Heart right ventricle (tissue), 16 donors: Measurements from ENCODE around the gene BNC2. TPM values are rescaled to one million over a fixed set of nuclear protein-coding genes. Genes with fewer than 3 reads are reported as not detected.

Experiments used
- ATAC-seq, 8 donors: fragments of 200-7000 bp; cut with Tn5 transposase; one replicate each; pipeline ENCODE4 v1.9.1; 2020; ENCODE audit warnings: mild to moderate bottlenecking in 8 of 8, moderate library complexity in 8 of 8, moderate number of reproducible peaks in 1 of 8
- DNase-seq, 2 donors: peaks; one replicate each; pipeline ENCODE4 v3.0.0-alpha.2; 2020
- H3K27ac ChIP-seq, 10 donors: fragments of 200-600 bp; sonication (generic) in 2 of 10; one replicate each; pipeline versions ENCODE4 v1.5.0 to v1.8.0; 2020 to 2022; ENCODE audit warnings: mild to moderate bottlenecking in 3 of 10
- H3K27me3 ChIP-seq, 7 donors: fragments of 200-600 bp; one replicate each; pipeline ENCODE4 v1.8.0; 2021 to 2022; ENCODE audit warnings: mild to moderate bottlenecking in 2 of 7
- H3K36me3 ChIP-seq, 9 donors: fragments of 200-600 bp; sonication (generic) in 1 of 9; one replicate each; pipeline versions ENCODE4 v1.5.0 to v1.8.0; 2020 to 2022; ENCODE audit warnings: mild to moderate bottlenecking in 2 of 9
- H3K4me1 ChIP-seq, 9 donors: fragments of 200-600 bp; sonication (generic) in 1 of 9; one replicate each; pipeline versions ENCODE4 v1.5.0 to v1.8.0; 2020 to 2022; ENCODE audit warnings: mild to moderate bottlenecking in 4 of 9
- H3K4me3 ChIP-seq, 10 donors: fragments of 200-600 bp; sonication (generic) in 2 of 10; one replicate each; pipeline versions ENCODE4 v1.5.0 to v1.8.0; 2020 to 2022; ENCODE audit warnings: mild to moderate bottlenecking in 7 of 10, moderate library complexity in 2 of 10
- H3K9me3 ChIP-seq, 11 donors: fragments of 200-600 bp in 10 of 11; sonication (generic) in 2 of 11; one replicate each; pipeline versions ENCODE4 v1.5.0 to v1.8.0; 2013 to 2022; ENCODE audit warnings: mild to moderate bottlenecking in 2 of 11, control low read depth in 1 of 11, moderate library complexity in 1 of 11
- CTCF ChIP-seq, 9 donors: fragments of 200-600 bp; sonication (generic) in 2 of 9; IDR thresholded peaks; one replicate each; pipeline versions ENCODE4 v1.5.0 to v1.8.0; 2021 to 2022; ENCODE audit warnings: antibody characterized with exemption in 9 of 9, mild to moderate bottlenecking in 5 of 9, moderate library complexity in 1 of 9
- WGBS, 2 donors: extraction: QIAGEN DNeasy Blood & Tissue Kit; methylation state at CpG; one replicate each; pipeline ENCODE4 v1.1.7; 2013; ENCODE audit warnings: inconsistent platforms in 1 of 2; 5-methylcytosine and 5-hydroxymethylcytosine counted together
- intact Hi-C, 10 donors: fragments of 100-400 bp; cut with DNase I; formaldehyde crosslinking; loops; one replicate each; pipeline versions ENCODE4 v1.11.1 to v1.14.2; 2022
- polyA plus RNA-seq, 2 donors: library from polyadenylated mRNA; stranded (reverse); fragments of 200-250 nt; gene quantifications; one replicate each; pipeline ENCODE4 v1.2.3, GENCODE V29; 2013
- total RNA-seq, 10 donors: library from RNA; stranded (reverse); fragmentation: NEBNext Ultra II Directional in 3 of 10; extraction: Animal tissue kit (Norgen Biotek cat#: 25700) in 3 of 10; gene quantifications; one replicate each; pipeline versions ENCODE4 v1.2.1 to v1.2.4, GENCODE V29; 2021 to 2023
- donor health status: Arrhythmogenic right ventricular cardiomyopathy.
- donor health status: ischemic (EF 13 %, LVEDD 7.1; RV severe dilation, severe dysfunction).
- donor health status: healthy with polysubstance abuse.
- donor health status: DM: no; HTN: yes; CAD: no.
- donor health status: DM: no; HTN: no; CAD: no.
- donor health status: ischemic (EF 25% LVEDD 6.9; RV normal size, moderate dysfunction).
- donor health status: ischemic (EF 25% LVEDD 5.7; RV mildly dilated, moderate dysfunction).
- donor health status: healthy.
- donor health status: DM: yes; HTN: yes; CAD: no.
- donor health status: Ischemic cardiomyopathy.
- donor health status: ischemic (EF 35%, LVEDD 5.7; RV mildly dilated, moderate dysfunction).
- donor health status: nonischemic (EF 11% LVEDD 7.7; RV severe dilation, severe dysfunction).
- donor health status: DM: yes; HTN: yes; CAD: no.
- donor health status: PGD.
- donor health status: ischemic (EF 29% LVEDD 5.4; RV normal size, mild dysfunction).
- donor health status: nonischemic (EF 23%, LVEDD 6.1; RV moderate dilation, normal function).

Gene BNC2
- total and polyA plus RNA-seq, 12 donors = 0.49 to 7.3 (median 3.2) TPM

- Histone ChIP-seq H3K4me1 (peaks cover 0 to 10% (median 0%) of the 10 kb centered on the region in 9 donors), H3K27ac (no peak overlapping the region), H3K36me3 (no peaks in the 10 kb centered on the region), H3K9me3 (no peaks in the 10 kb centered on the region), H3K27me3 (no peaks in the 10 kb centered on the region), H3K4me3 (no peak overlapping the region)
- intact Hi-C loops = no loop called here
- 40 to 61% methylated on average over 2 of the region's 2 CpGs for WGBS, 2 donors
- TF ChIP-seq CTCF (IDR thresholded peaks at IDR 0.05) = no peak
- DNase-seq = no peak
- ATAC-seq = peak in 1 of 8 donors; percentile 55
These were observed 155.1 kb downstream of the BNC2 start for GRCh38 chr9:16715404-16715803.

GRCh38 chr9:16712787-16713186 lies 157.7 kb downstream of the BNC2 start:
- peaks cover 0 to 12% (median 0%) of the 10 kb centered on the region in 9 donors for H3K4me1 ChIP-seq
- intact Hi-C loops = no loop called here
- H3K36me3 ChIP-seq = no peaks in the 10 kb centered on the region
- no peaks in the 10 kb centered on the region for H3K9me3 ChIP-seq
- H3K27me3 ChIP-seq = peaks cover 0 to 4% (median 0%) of the 10 kb centered on the region in 7 donors
- ATAC-seq (no peak), DNase-seq (no peak)
- H3K4me3 ChIP-seq = no peak overlapping the region
- H3K27ac ChIP-seq = no peak overlapping the region
- no peak for TF ChIP-seq CTCF (IDR thresholded peaks at IDR 0.05)
- WGBS, 2 donors = 78 to 84% methylated on average over 4 of the region's 4 CpGs

- DNase-seq = no peak
- no peaks in the 10 kb centered on the region for H3K9me3 ChIP-seq
- no peaks in the 10 kb centered on the region for H3K36me3 ChIP-seq
- WGBS, 2 donors = 35 to 51% methylated on average over 8 of the region's 8 CpGs
- H3K27me3 ChIP-seq = peaks cover 0 to 4% (median 0%) of the 10 kb centered on the region in 7 donors
- peaks cover 0 to 18% (median 3%) of the 10 kb centered on the region in 9 donors for H3K4me1 ChIP-seq
- H3K27ac ChIP-seq = no peak overlapping the region
- ATAC-seq = no peak
- no peak for TF ChIP-seq CTCF (IDR thresholded peaks at IDR 0.05)
- no peak overlapping the region for H3K4me3 ChIP-seq
- intact Hi-C loops = no loop called here
These were observed 159.6 kb downstream of the BNC2 start for GRCh38 chr9:16710888-16711287.

- TF ChIP-seq CTCF (IDR thresholded peaks at IDR 0.05) = no peak
- H3K27me3 ChIP-seq = peaks cover 0 to 4% (median 0%) of the 10 kb centered on the region in 7 donors
- no peaks in the 10 kb centered on the region for H3K9me3 ChIP-seq
- no peak overlapping the region for H3K27ac ChIP-seq
- intact Hi-C loops = loop anchor here in 1 of 10 donors (10.0 kb wide), 1 partner anchor 505 kb away; no protein-coding TSS in a partner anchor
- DNase-seq (no peak), ATAC-seq (no peak)
- H3K36me3 ChIP-seq = no peaks in the 10 kb centered on the region
- H3K4me1 ChIP-seq = peaks cover 0 to 26% (median 8%) of the 10 kb centered on the region in 9 donors
- 73 to 82% methylated on average over 2 of the region's 2 CpGs for WGBS, 2 donors
- H3K4me3 ChIP-seq = no peak overlapping the region
These were observed 160.5 kb downstream of the BNC2 start for GRCh38 chr9:16709924-16710323.
